Psoas muscle (tissue), 8 donors: Measurements from ENCODE around the gene WHRN. TPM values are rescaled to one million over a fixed set of nuclear protein-coding genes. Genes with fewer than 3 reads are reported as not detected.
A peak's percentile ranks its signal among the peaks of the same experiment; 100 is the strongest.

Experiments
- ATAC-seq, 4 donors: fragments of 200-7000 bp; cut with Tn5 transposase; one replicate each; pipeline ENCODE4 v1.9.1; 2020; ENCODE audit warnings: moderate library complexity in 3 of 4, mild to moderate bottlenecking in 2 of 4
- DNase-seq, 2 donors: peaks; one replicate each; pipeline ENCODE4 v3.0.0-alpha.2; 2020
- H3K27ac ChIP-seq: fragments of 200-600 bp; one replicate; pipeline ENCODE4 v1.8.0; 2022
- H3K27me3 ChIP-seq, 3 donors: fragments of 200-600 bp in 1 of 3; one replicate each; pipeline versions ENCODE4 v1.6.1 to v1.8.0; 2013 to 2022; ENCODE audit warnings: low read length in 2 of 3, mild to moderate bottlenecking in 2 of 3, moderate library complexity in 1 of 3; ENCODE audit not compliant: insufficient read depth in 3 of 3
- H3K36me3 ChIP-seq, 2 donors: fragments of 200-600 bp in 1 of 2; one replicate each; pipeline versions ENCODE4 v1.6.1 to v1.8.0; 2013 to 2022; ENCODE audit warnings: low read depth in 1 of 2, mild to moderate bottlenecking in 1 of 2, moderate library complexity in 1 of 2; ENCODE audit not compliant: insufficient read depth in 1 of 2
- H3K4me1 ChIP-seq: fragments of 200-600 bp; one replicate; pipeline ENCODE4 v1.8.0; 2022
- H3K4me3 ChIP-seq: fragments of 200-600 bp; one replicate; pipeline ENCODE4 v1.8.0; 2022; ENCODE audit warnings: mild to moderate bottlenecking
- H3K9me3 ChIP-seq: fragments of 200-600 bp; one replicate; pipeline ENCODE4 v1.8.0; 2022
- CTCF ChIP-seq: fragments of 200-600 bp; IDR thresholded peaks from one replicate; pipeline ENCODE4 v1.8.0; 2022; ENCODE audit warnings: antibody characterized with exemption
- whole genome bisulfite sequencing, 3 donors: extraction: QIAGEN DNeasy Blood & Tissue Kit; methylation state at CpG; one replicate each; pipeline versions ENCODE4 v1.1.6 to v1.1.7; 2013; 5-methylcytosine and 5-hydroxymethylcytosine counted together
- intact Hi-C, 2 donors: fragments of 100-400 bp; cut with DNase I; formaldehyde crosslinking; loops; one replicate each; pipeline versions ENCODE4 v1.11.0 to v1.14.2; 2022
- polyA plus RNA-seq, 3 donors: library from polyadenylated mRNA; stranded (reverse); fragments of 200-250 nt; gene quantifications; one replicate each; pipeline ENCODE4 v1.2.3, GENCODE V29; 2013
- total RNA-seq, 4 donors: library from RNA; stranded (reverse); fragmentation: NEBNext Ultra II Directional in 2 of 4; extraction: Animal tissue kit (Norgen Biotek cat#: 25700) in 2 of 4; gene quantifications; one replicate each; pipeline versions ENCODE4 v1.2.1 to v1.2.4, GENCODE V29; 2021 to 2023
- donor health status: healthy with polysubstance abuse.
- donor health status: DM: no; HTN: no; CAD: no; lungs with moderate emphysema.
- donor health status: Bipolar disorder and iron deficiency.
- donor health status: healthy.
- donor health status: DM: yes; HTN: yes; CAD: no.
- donor health status: DM: no; HTN: no; CAD: no.
- donor health status: DM: no; HTN: no; CAD: no.
- donor health status: DM: yes; HTN: yes; CAD: no.

The WHRN gene
- total and polyA plus RNA-seq, 7 donors: 0.07 to 0.62 (median 0.15) TPM

GRCh38 chr9:114383521-114384231 lies 121.6 kb downstream of the WHRN start:
- Histone ChIP-seq H3K27me3 (no peaks in the 10 kb centered on the region), H3K27ac (peak overlapping the region; percentile 41), H3K4me3 (no peak overlapping the region), H3K4me1 (peaks cover 18% of the 10 kb centered on the region), H3K36me3 (peaks cover 0 to 10% of the 10 kb centered on the region in 2 donors), H3K9me3 (no peaks in the 10 kb centered on the region)
- no peak for DNase-seq
- intact Hi-C loops: no loop called here
- no peak for TF ChIP-seq CTCF
- 46 to 61% (median 53%) methylated on average over 8 of the region's 8 CpGs for WGBS, 3 donors
- ATAC-seq: peak in 3 of 4 donors; percentile 33 to 40 (median 39)

GRCh38 chr9:114382699-114383520 lies 122.4 kb downstream of the WHRN start:
- peak overlapping the region; percentile 23 for H3K27ac ChIP-seq
- intact Hi-C loops: no loop called here
- H3K36me3 ChIP-seq: peaks cover 0 to 10% of the 10 kb centered on the region in 2 donors
- TF ChIP-seq CTCF: no peak
- peaks cover 12% of the 10 kb centered on the region for H3K4me1 ChIP-seq
- 62 to 69% (median 66%) methylated on average over 15 to 17 of the region's 17 CpGs for whole genome bisulfite sequencing, 3 donors
- peak in 1 of 2 donors; percentile 52 for DNase-seq
- H3K4me3 ChIP-seq: no peak overlapping the region
- no peaks in the 10 kb centered on the region for H3K9me3 ChIP-seq
- ATAC-seq: peak in 1 of 4 donors; percentile 3
- no peaks in the 10 kb centered on the region for H3K27me3 ChIP-seq

GRCh38 chr9:114378883-114379282 lies 126.4 kb downstream of the WHRN start:
- peaks cover 7% of the 10 kb centered on the region for H3K4me1 ChIP-seq
- WGBS, 3 donors: 96 to 100% (median 96%) methylated on average over 5 of the region's 5 CpGs
- DNase-seq: no peak
- peaks cover 0 to 19% of the 10 kb centered on the region in 2 donors for H3K36me3 ChIP-seq
- TF ChIP-seq CTCF: no peak
- intact Hi-C loops: no loop called here
- H3K27me3 ChIP-seq: no peaks in the 10 kb centered on the region
- H3K4me3 ChIP-seq: no peak overlapping the region
- no peaks in the 10 kb centered on the region for H3K9me3 ChIP-seq
- H3K27ac ChIP-seq: no peak overlapping the region
- ATAC-seq: no peak

GRCh38 chr9:114378016-114378415 lies 127.3 kb downstream of the WHRN start:
- Histone ChIP-seq H3K4me3 (no peak overlapping the region), H3K27me3 (no peaks in the 10 kb centered on the region), H3K9me3 (no peaks in the 10 kb centered on the region), H3K27ac (no peak overlapping the region), H3K36me3 (peaks cover 0 to 19% of the 10 kb centered on the region in 2 donors), H3K4me1 (no peaks in the 10 kb centered on the region)
- ATAC-seq (no peak), DNase-seq (no peak)
- no peak for TF ChIP-seq CTCF
- 85 to 95% (median 91%) methylated on average over 8 of the region's 8 CpGs for WGBS, 3 donors
- intact Hi-C loops: no loop called here
